ENCODE measurements around the gene GNAS.
"Not testable (repeated sequence)": the region's sequence is repeated elsewhere in the genome, so short reads cannot be mapped to it uniquely, and the experiment has no call there.

The GNAS gene

DNA sequence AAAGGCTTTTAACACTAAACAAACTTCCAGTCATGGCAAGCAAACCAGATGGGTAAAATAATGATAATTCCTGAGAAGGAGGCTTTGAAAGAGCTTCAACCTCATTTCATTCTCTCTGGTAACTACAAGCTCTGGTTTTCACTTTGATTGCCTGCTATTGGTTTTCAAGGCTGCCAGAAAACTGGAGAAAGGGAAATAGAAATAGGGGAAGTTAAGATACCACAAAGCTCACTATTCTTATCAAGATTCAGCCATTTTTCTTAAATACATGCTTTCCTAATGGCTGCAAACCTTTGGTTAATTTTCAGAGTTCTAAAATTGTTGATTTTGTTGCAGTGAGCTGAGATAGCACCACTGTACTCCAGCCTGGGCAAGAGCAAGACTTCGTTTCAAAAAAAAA lies 86.0 kb downstream of the GNAS start:
- no peak for DNase-seq

GRCh38 chr20:58941471-58941870 lies 89.0 kb downstream of the GNAS start:
- peak; percentile 10 for DNase-seq

GRCh38 chr20:58942549-58942948 lies 90.0 kb downstream of the GNAS start:
- no peak for DNase-seq

DNA sequence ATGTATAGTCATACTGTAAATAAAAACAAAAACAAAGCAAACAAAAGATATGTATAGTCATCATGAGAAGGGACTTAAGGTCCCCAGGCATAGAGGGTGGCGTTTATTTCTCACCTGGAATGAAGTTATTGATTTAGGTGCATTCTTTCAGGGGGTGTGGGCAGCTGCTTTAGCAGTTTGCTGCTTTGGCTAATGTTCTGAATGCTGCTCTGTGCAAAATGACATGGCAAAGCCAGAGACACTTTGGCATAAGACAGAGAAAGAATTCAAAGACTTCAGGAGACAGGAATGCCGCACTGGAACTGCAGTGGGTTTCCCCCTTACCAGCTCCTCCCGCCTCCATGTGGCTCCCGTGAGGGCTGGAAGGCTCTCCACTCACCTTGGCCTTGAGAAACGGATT lies 92.1 kb downstream of the GNAS start:
- DNase-seq, result no peak

- DNase-seq, result no peak
These were observed 93.6 kb downstream of the GNAS start for GRCh38 chr20:58945965-58946631.

DNA sequence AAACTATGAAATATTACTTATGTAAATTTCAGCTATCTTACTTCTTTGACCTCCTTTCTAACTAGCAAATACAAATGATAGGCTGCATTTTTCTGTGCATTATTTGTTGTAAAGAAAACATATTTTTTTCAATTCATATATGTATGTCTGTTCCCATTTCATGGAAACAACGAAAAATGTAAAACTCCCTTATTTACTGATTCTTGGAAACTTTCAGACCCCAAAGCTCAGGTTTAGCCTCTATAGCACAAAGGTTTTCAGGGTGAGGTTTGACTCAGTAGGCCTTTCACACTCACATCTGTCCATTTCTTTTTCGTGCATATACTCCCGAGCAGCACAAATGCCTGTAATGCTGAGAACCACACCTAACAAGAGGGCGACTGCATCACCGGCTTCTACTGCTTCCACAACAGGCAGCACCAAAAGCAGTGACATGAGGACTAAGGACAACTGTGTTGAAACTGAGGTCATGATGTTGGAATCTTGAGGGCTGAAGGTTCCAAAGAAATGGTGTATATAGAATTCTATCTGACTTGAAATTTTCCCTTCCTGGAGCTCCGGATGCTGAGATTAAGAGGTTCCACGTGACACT lies 95.4 kb downstream of the GNAS start:
- not testable (repeated sequence) for DNase-seq

- DNase-seq, result no peak
These were observed 98.1 kb downstream of the GNAS start for GRCh38 chr20:58950603-58951002.

DNA sequence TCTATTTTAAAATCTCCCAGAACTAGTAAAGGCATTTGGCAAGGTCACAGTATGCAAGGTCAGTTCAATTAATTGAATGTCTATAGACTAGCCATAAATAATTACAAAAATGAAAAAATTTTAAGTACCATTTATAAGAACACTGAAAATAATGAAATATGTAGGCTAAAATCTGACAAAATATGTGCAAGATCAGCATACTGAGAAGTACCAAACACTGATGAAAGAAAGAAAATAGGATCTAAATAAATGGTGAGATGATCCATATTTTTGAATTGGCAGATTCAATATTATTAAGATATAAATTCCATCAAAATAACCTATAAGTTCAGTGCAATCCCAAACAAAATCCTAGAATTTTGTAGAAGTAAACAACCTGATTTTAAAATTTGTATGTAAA lies 100.5 kb downstream of the GNAS start:
- DNase-seq, result no peak

GRCh38 chr20:58956078-58956477 lies 103.6 kb downstream of the GNAS start:
- DNase-seq, result peak; percentile 12

DNA sequence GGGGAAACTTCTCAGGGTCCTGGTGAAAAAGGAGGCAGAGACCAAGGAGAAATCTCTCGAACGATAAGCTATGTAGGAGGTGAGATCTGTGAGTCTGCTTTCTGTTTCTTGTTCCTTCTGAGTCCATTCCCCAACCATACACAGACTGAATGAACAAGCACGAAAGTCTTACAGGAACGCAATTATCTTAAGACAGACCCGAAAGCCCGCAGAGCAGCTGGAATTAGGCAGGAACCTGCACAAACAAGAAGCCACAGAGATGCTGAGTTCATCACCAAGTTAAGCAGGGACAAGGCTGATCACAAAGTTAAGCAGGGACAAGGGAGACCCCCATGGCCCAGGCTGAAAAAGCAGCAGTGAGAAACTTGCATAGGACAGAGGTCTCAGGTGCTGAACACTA lies 107.1 kb downstream of the GNAS start:
- no peak for DNase-seq
